Transverse colon (tissue), 3 donors: ENCODE data around the gene NT5E.

ENCODE experiments used
- EP300 ChIP-seq: sonication (generic); formaldehyde crosslinking; IDR thresholded peaks from one replicate; pipeline ENCODE4 v1.6.1; 2017; ENCODE audit warnings: antibody characterized with exemption, low read depth
- TF ChIP-seq, protein P1 (sequence below), 5 experiments: fragments of 200-600 bp in 3 of 5; fragments of 450-650 bp in 2 of 5; sonication (generic) in 3 of 5; IDR thresholded peaks; 1 replicate in 2 of 5; 2 replicates in 3 of 5; pipeline ENCODE4 v1.5.1; 2016 to 2017; ENCODE audit warnings: antibody characterized with exemption in 5 of 5, inconsistent platforms in 3 of 5, mild to moderate bottlenecking in 2 of 5, moderate library complexity in 1 of 5

- TF ChIP-seq, protein P1, sequence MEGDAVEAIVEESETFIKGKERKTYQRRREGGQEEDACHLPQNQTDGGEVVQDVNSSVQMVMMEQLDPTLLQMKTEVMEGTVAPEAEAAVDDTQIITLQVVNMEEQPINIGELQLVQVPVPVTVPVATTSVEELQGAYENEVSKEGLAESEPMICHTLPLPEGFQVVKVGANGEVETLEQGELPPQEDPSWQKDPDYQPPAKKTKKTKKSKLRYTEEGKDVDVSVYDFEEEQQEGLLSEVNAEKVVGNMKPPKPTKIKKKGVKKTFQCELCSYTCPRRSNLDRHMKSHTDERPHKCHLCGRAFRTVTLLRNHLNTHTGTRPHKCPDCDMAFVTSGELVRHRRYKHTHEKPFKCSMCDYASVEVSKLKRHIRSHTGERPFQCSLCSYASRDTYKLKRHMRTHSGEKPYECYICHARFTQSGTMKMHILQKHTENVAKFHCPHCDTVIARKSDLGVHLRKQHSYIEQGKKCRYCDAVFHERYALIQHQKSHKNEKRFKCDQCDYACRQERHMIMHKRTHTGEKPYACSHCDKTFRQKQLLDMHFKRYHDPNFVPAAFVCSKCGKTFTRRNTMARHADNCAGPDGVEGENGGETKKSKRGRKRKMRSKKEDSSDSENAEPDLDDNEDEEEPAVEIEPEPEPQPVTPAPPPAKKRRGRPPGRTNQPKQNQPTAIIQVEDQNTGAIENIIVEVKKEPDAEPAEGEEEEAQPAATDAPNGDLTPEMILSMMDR (IDR thresholded peaks at IDR 0.05), result no peak
- TF ChIP-seq EP300, result no peak
These were observed 14.9 kb downstream of the NT5E start for GRCh38 chr6:85464722-85465150.
